ENCODE results near the gene PERP.
"Not testable (repeated sequence)": the region's sequence is repeated elsewhere in the genome, so short reads cannot be mapped to it uniquely, and the experiment has no call there.

Gene PERP

GRCh38 chr6:138104618-138105213 lies 2.5 kb downstream of the PERP start:
- no peak for DNase-seq

- no peak for DNase-seq
Observed at GRCh38 chr6:138103871-138104270, 3.3 kb downstream of the PERP start.

- DNase-seq: no peak
Observed at GRCh38 chr6:138101946-138102731, 5.1 kb downstream of the PERP start.

GRCh38 chr6:138099832-138100231 lies 7.4 kb downstream of the PERP start:
- no peak for DNase-seq

- DNase-seq: no peak
Observed at GRCh38 chr6:138098306-138098705, 8.9 kb downstream of the PERP start.

- DNase-seq: no peak
Observed at GRCh38 chr6:138094260-138094659, 13.0 kb downstream of the PERP start.

GRCh38 chr6:138093632-138094031 lies 13.6 kb downstream of the PERP start:
- no peak for DNase-seq

GRCh38 chr6:138092686-138093085 lies 14.5 kb downstream of the PERP start:
- peak in 1 of 2 donors; percentile 6 for DNase-seq

- no peak for DNase-seq
Observed at GRCh38 chr6:138089325-138089724, 17.9 kb downstream of the PERP start.

GRCh38 chr6:138088326-138088762 lies 18.9 kb downstream of the PERP start:
- DNase-seq: peak; percentile 28 to 34

GRCh38 chr6:138087593-138088325 lies 19.5 kb downstream of the PERP start:
- no peak for DNase-seq

GRCh38 chr6:138086573-138087196 lies 20.5 kb downstream of the PERP start:
- DNase-seq: no peak

GRCh38 chr6:138085839-138086222 lies 21.4 kb downstream of the PERP start:
- no peak for DNase-seq

- DNase-seq: no peak
Observed at GRCh38 chr6:138084904-138085838, 22.0 kb downstream of the PERP start.

GRCh38 chr6:138082232-138082631 lies 25.0 kb downstream of the PERP start:
- no peak for DNase-seq

GRCh38 chr6:138079556-138079955 lies 27.7 kb downstream of the PERP start:
- DNase-seq: not testable (repeated sequence)

- no peak for DNase-seq
Observed at GRCh38 chr6:138078491-138078890, 28.7 kb downstream of the PERP start.

- DNase-seq: no peak
Observed at GRCh38 chr6:138073264-138073663, 34.0 kb downstream of the PERP start.

GRCh38 chr6:138063726-138064125 lies 43.5 kb downstream of the PERP start:
- no peak for DNase-seq

- DNase-seq: no peak
Observed at GRCh38 chr6:138054982-138055381, 52.2 kb downstream of the PERP start.

GRCh38 chr6:138052783-138053182 lies 54.4 kb downstream of the PERP start:
- DNase-seq: no peak

GRCh38 chr6:138044972-138045371 lies 62.2 kb downstream of the PERP start:
- no peak for DNase-seq
